Progenitor cell of endocrine pancreas (in vitro differentiated cells): ENCODE measurements around the gene LRRFIP1. TPM values are rescaled to one million over a fixed set of nuclear protein-coding genes. Genes with fewer than 3 reads are reported as not detected.

Experiments used
- DNase-seq: peaks from one replicate; pipeline ENCODE4 v3.0.0; 2021; ENCODE audit warnings: low spot score; ENCODE audit not compliant: unreplicated experiment
- H3K27ac Mint-ChIP-seq: 2 replicates; pipeline ENCODE4 v1.8.0; 2021; ENCODE audit warnings: mild to moderate bottlenecking, moderate library complexity, mixed read lengths
- H3K27me3 Mint-ChIP-seq: 2 replicates; pipeline ENCODE4 v1.8.0; 2021; ENCODE audit warnings: mixed read lengths
- H3K36me3 Mint-ChIP-seq: 2 replicates; pipeline ENCODE4 v1.8.0; 2022; ENCODE audit warnings: mixed read lengths; ENCODE audit not compliant: insufficient read depth
- H3K4me1 Mint-ChIP-seq: 2 replicates; pipeline ENCODE4 v1.8.0; 2021; ENCODE audit warnings: low read depth, mixed read lengths
- H3K4me3 Mint-ChIP-seq: 2 replicates; pipeline ENCODE4 v1.8.0; 2021; ENCODE audit warnings: low read depth, mild to moderate bottlenecking, moderate library complexity, mixed read lengths
- H3K9me3 Mint-ChIP-seq: 2 replicates; pipeline ENCODE4 v1.8.0; 2021; ENCODE audit warnings: low read depth, mixed read lengths
- total RNA-seq: library from RNA; stranded (reverse); gene quantifications from 2 replicates; pipeline ENCODE4 v1.2.1, GENCODE V29; 2021
- TF ChIP-seq, protein P1 (sequence below): fragments of 200-600 bp; sonication (generic); IDR thresholded peaks from one replicate; pipeline ENCODE4 v1.5.0; 2021; ENCODE audit warnings: antibody characterized with exemption, mild to moderate bottlenecking; ENCODE audit not compliant: unreplicated experiment

LRRFIP1 gene
- total RNA-seq, 1 donor from 2014 or later, result 68.6 TPM

DNA sequence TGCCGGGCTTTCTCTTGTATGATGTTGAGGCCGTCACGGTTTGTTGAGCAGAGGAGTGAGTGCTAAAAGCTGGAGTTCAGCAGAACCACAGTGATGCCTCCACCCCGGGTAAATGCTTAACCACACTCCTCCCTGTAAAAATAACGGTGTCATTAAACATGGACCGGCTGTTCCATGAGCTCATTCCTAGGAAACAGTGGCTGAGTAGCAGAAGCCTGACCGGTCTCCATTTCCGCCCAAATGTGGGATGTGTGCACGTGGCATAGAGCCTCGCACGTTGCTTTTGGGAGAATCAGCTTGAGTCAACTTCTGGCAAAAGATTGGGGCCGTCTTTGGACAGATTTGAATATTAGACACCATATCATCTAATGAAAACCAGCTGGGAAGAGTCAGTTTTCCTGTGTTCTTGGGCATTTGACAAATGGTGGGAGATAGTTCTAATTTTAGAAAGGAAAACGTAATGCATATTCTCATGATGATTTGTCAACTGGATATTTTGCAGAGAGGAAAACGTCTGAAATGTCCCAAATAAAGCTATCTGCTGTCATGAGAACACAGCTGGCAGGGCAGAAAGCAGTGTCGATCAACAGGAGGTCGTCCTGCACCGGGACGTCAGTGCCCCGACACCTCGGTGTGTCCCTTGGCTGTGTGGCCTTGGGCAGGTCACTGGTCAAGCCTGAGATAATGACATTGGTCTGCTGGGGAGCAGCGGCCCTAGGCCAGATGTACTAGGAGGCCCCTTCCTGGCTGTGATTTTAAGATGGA is 42.4 kb downstream of the LRRFIP1 start:
- H3K27ac Mint-ChIP-seq, result no peak overlapping the region

DNA sequence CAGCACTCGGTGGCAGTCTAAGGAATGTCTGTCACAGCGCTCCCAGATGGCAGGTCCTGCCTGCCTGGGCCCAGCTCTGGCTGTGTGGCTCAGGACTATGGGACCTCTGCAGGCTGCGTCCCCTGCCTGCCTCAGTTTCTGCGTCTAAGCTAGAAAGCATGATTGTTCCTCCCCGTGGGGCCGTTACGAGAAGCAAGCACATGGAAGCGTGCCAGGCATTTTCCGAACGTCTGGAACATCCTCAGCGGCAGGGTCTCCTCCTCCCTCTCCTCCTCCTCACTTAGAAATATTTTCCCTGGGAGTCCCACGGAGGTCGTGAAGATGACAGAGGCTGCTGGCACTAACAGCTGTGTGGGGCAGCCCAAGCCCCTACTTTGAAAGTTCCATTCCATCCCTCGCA is 43.3 kb downstream of the LRRFIP1 start:
- H3K9me3 Mint-ChIP-seq, result no peaks in the 10 kb centered on the region
- peaks cover 7% of the 10 kb centered on the region for H3K36me3 Mint-ChIP-seq
- TF ChIP-seq, protein P1, sequence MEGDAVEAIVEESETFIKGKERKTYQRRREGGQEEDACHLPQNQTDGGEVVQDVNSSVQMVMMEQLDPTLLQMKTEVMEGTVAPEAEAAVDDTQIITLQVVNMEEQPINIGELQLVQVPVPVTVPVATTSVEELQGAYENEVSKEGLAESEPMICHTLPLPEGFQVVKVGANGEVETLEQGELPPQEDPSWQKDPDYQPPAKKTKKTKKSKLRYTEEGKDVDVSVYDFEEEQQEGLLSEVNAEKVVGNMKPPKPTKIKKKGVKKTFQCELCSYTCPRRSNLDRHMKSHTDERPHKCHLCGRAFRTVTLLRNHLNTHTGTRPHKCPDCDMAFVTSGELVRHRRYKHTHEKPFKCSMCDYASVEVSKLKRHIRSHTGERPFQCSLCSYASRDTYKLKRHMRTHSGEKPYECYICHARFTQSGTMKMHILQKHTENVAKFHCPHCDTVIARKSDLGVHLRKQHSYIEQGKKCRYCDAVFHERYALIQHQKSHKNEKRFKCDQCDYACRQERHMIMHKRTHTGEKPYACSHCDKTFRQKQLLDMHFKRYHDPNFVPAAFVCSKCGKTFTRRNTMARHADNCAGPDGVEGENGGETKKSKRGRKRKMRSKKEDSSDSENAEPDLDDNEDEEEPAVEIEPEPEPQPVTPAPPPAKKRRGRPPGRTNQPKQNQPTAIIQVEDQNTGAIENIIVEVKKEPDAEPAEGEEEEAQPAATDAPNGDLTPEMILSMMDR, result no peak
- H3K4me3 Mint-ChIP-seq, result no peak overlapping the region
- no peak overlapping the region for H3K27ac Mint-ChIP-seq
- peaks cover 33% of the 10 kb centered on the region for H3K4me1 Mint-ChIP-seq
- no peaks in the 10 kb centered on the region for H3K27me3 Mint-ChIP-seq
- DNase-seq, result no peak

More for the DNA sequence above, 42.4 kb downstream of the LRRFIP1 start:
- TF ChIP-seq, protein P1, result no peak
- Mint-ChIP-seq H3K4me1 (peaks cover 28% of the 10 kb centered on the region), H3K27me3 (no peaks in the 10 kb centered on the region), H3K36me3 (peaks cover 7% of the 10 kb centered on the region), H3K4me3 (no peak overlapping the region), H3K9me3 (no peaks in the 10 kb centered on the region)
- DNase-seq, result no peak

DNA sequence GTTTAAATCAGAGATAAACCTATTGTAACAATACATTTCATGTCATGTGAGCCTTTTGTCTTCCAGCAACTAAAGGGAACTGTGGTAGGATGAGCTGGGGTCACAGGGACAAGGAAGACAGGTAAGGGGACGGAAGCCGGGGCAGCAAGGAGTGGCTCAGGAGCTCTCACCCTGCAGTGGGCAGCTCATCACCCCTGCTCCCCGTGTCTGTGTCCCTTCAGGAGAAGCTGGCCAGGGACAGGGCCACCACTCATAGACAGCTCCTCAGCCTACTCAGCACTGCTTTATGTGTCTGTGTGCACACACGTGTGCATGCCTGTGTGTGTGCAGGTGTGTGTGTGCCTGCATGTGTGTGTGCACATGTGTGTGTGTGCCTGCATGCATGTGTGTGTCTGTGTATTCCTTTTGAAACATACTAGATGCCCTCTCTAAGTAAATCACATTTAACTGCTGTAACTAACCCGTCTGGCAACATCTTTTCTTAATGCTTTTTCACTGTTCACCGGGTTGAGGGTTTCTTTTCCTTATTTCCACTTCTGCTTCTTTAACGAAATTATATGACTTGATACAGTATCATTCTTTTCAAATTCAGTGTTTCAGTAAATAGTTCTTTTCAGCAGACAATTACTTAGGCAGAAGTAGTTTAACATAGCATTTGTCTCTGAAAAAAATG is 44.2 kb downstream of the LRRFIP1 start:
- Mint-ChIP-seq H3K9me3 (no peaks in the 10 kb centered on the region), H3K4me3 (no peak overlapping the region), H3K4me1 (peaks cover 32% of the 10 kb centered on the region), H3K27ac (no peak overlapping the region), H3K27me3 (no peaks in the 10 kb centered on the region), H3K36me3 (peaks cover 4% of the 10 kb centered on the region)
- DNase-seq, result no peak
- TF ChIP-seq, protein P1, result no peak

DNA sequence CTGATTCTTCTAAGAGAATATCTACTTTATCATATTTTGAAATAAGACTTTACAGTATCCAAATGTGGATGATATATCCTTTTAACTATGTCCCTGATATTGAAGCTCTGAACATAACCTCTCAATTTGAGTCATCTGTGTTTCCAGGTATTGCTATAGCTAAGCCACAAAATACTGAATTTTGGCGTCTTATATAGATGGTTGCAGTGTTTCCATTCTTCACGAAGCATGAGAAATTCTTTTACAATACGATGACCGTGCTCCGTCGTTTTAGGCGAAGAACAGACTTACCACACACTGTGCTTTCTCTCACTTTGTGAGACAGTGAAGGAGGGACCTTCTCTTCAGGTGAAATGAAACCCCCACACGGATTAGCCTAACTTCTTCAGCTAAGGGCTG is 45.3 kb downstream of the LRRFIP1 start:
- Mint-ChIP-seq H3K4me1 (peaks cover 34% of the 10 kb centered on the region), H3K27ac (no peak overlapping the region), H3K27me3 (no peaks in the 10 kb centered on the region)

More for the DNA sequence above, 45.3 kb downstream of the LRRFIP1 start:
- H3K9me3 Mint-ChIP-seq, result no peaks in the 10 kb centered on the region
- TF ChIP-seq, protein P1, result no peak
- DNase-seq, result no peak
- H3K36me3 Mint-ChIP-seq, result peaks cover 1% of the 10 kb centered on the region
- H3K4me3 Mint-ChIP-seq, result no peak overlapping the region
